ENCODE results near the gene EMCN. TPM values are rescaled to one million over a fixed set of nuclear protein-coding genes. Genes with fewer than 3 reads are reported as not detected.

The EMCN gene
- total RNA-seq, 4 donors from 2014 or later, result 13.2 to 32.0 (median 21.9) TPM

- 84 to 90% methylated on average over 2 of the region's 2 CpGs for WGBS, 2 donors
- TF ChIP-seq CTCF (IDR thresholded peaks at IDR 0.05) (no peak), POLR2A (IDR thresholded peaks at IDR 0.05) (no peak), EP300 (IDR thresholded peaks at IDR 0.05) (no peak)
- DNase-seq (ENCODE audit: low spot score in 2 of 2), result no peak
- no peak overlapping the region for H3K4me3 ChIP-seq
- no peaks in the 10 kb centered on the region for H3K9me3 ChIP-seq
- H3K4me1 ChIP-seq, result no peaks in the 10 kb centered on the region
- H3K36me3 ChIP-seq, result no peaks in the 10 kb centered on the region
- H3K27me3 ChIP-seq, result no peaks in the 10 kb centered on the region
- H3K27ac ChIP-seq, result no peak overlapping the region
Measured at GRCh38 chr4:100483796-100484195, 34.0 kb downstream of the EMCN start.

- Histone ChIP-seq H3K4me3 (no peak overlapping the region), H3K27me3 (no peaks in the 10 kb centered on the region), H3K27ac (no peak overlapping the region), H3K4me1 (no peaks in the 10 kb centered on the region), H3K9me3 (no peaks in the 10 kb centered on the region), H3K36me3 (no peaks in the 10 kb centered on the region)
- TF ChIP-seq CTCF (IDR thresholded peaks at IDR 0.05) (no peak), POLR2A (IDR thresholded peaks at IDR 0.05) (no peak), EP300 (IDR thresholded peaks at IDR 0.05) (no peak)
- WGBS, 2 donors, result 49 to 53% methylated on average over 1 of the region's 1 CpG
- no peak for DNase-seq (ENCODE audit: low spot score in 2 of 2)
Measured at GRCh38 chr4:100479971-100480370, 37.9 kb downstream of the EMCN start.

GRCh38 chr4:100469555-100469954 is 48.3 kb downstream of the EMCN start:
- TF ChIP-seq POLR2A (IDR thresholded peaks at IDR 0.05) (no peak), CTCF (IDR thresholded peaks at IDR 0.05) (no peak)
- Histone ChIP-seq H3K36me3 (no peaks in the 10 kb centered on the region), H3K4me1 (no peaks in the 10 kb centered on the region), H3K4me3 (no peak overlapping the region), H3K9me3 (no peaks in the 10 kb centered on the region), H3K27me3 (no peaks in the 10 kb centered on the region), H3K27ac (no peak overlapping the region)
- no peak for DNase-seq (ENCODE audit: low spot score in 2 of 2)
- WGBS, 2 donors, result 89 to 100% methylated on average over 1 of the region's 1 CpG

- no peaks in the 10 kb centered on the region for H3K36me3 ChIP-seq
- 70 to 83% methylated on average over 1 of the region's 1 CpG for WGBS, 2 donors
- H3K4me3 ChIP-seq, result no peak overlapping the region
- no peak for TF ChIP-seq POLR2A (IDR thresholded peaks at IDR 0.05)
- TF ChIP-seq EP300 (IDR thresholded peaks at IDR 0.05), result no peak
- no peak overlapping the region for H3K27ac ChIP-seq
- H3K9me3 ChIP-seq, result no peaks in the 10 kb centered on the region
- no peak for DNase-seq (ENCODE audit: low spot score in 2 of 2)
- H3K27me3 ChIP-seq, result no peaks in the 10 kb centered on the region
- H3K4me1 ChIP-seq, result no peaks in the 10 kb centered on the region
Measured at GRCh38 chr4:100466501-100466900, 51.3 kb downstream of the EMCN start.

- H3K27me3 ChIP-seq, result no peaks in the 10 kb centered on the region
- H3K4me3 ChIP-seq, result no peak overlapping the region
- TF ChIP-seq POLR2A (IDR thresholded peaks at IDR 0.05) (no peak), EP300 (IDR thresholded peaks at IDR 0.05) (no peak), CTCF (IDR thresholded peaks at IDR 0.05) (no peak)
- no peaks in the 10 kb centered on the region for H3K4me1 ChIP-seq
- no peaks in the 10 kb centered on the region for H3K36me3 ChIP-seq
- no peaks in the 10 kb centered on the region for H3K9me3 ChIP-seq
- no peak for DNase-seq (ENCODE audit: low spot score in 2 of 2)
- 55 to 69% methylated on average over 5 of the region's 5 CpGs for WGBS, 2 donors
- H3K27ac ChIP-seq, result no peak overlapping the region
Measured at GRCh38 chr4:100461807-100462605, 55.8 kb downstream of the EMCN start.

Measured in tibial nerve (tissue), 4 donors.